Measurements from ENCODE around the gene PTPRT.

PTPRT gene

DNA sequence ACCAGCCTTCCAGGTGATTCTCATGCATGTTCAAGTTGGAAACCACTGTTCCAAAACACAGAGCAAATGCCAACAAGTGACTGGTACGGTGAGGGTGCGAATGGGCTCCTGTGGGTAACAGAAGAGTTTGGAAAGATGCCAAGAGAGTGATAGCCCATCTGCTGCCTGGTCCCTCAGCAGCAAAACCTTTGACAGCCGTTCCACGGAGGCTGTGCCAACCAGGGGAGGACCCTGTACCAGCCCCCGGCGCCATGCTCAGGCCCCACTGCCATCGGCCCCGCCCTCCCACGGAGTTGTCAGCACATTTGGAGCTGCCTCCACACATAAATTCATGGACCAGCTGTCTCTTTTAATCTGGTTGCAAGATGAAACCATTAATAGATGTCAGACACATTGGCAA lies 4.4 kb upstream of the PTPRT start:
- no peak overlapping the region for H2AFZ ChIP-seq (ENCODE audit: low read depth, low read length)
- H3K4me1 ChIP-seq (ENCODE audit: insufficient read depth, low read length), result no peaks in the 10 kb centered on the region
- H3K27me3 ChIP-seq (ENCODE audit: insufficient read depth, low read length), result peaks cover 39% of the 10 kb centered on the region
- no peaks in the 10 kb centered on the region for H3K36me3 ChIP-seq (ENCODE audit: insufficient read depth, low read length)
- no peaks in the 10 kb centered on the region for H3K9me3 ChIP-seq (ENCODE audit: low read length)
- H3K4me3 ChIP-seq (ENCODE audit: low read length), result no peak overlapping the region

DNA sequence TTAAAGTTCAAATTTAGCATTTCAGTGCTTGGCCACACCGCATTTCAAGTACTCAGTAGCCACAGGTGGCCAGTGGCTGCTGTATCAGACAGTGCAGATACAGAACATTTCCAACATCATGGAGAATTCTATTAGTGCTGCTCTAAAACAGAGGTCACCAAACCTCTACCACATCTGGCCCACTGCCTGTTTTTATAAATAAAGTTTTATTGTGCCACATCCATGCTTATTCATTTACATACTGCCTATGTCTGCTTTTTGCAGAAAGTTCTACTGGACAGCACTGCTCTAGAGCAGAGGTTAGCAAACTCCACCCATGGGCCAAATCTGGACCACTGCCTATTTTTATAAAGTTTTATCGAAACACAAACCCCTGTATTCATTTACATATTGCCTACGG lies 3.7 kb upstream of the PTPRT start:
- Histone ChIP-seq H3K36me3 (ENCODE audit: insufficient read depth, low read length) (no peaks in the 10 kb centered on the region), H3K9me3 (ENCODE audit: low read length) (no peaks in the 10 kb centered on the region), H3K27me3 (ENCODE audit: insufficient read depth, low read length) (peaks cover 42% of the 10 kb centered on the region), H3K4me1 (ENCODE audit: insufficient read depth, low read length) (no peaks in the 10 kb centered on the region), H2AFZ (ENCODE audit: low read depth, low read length) (no peak overlapping the region), H3K4me3 (ENCODE audit: low read length) (no peak overlapping the region)

DNA sequence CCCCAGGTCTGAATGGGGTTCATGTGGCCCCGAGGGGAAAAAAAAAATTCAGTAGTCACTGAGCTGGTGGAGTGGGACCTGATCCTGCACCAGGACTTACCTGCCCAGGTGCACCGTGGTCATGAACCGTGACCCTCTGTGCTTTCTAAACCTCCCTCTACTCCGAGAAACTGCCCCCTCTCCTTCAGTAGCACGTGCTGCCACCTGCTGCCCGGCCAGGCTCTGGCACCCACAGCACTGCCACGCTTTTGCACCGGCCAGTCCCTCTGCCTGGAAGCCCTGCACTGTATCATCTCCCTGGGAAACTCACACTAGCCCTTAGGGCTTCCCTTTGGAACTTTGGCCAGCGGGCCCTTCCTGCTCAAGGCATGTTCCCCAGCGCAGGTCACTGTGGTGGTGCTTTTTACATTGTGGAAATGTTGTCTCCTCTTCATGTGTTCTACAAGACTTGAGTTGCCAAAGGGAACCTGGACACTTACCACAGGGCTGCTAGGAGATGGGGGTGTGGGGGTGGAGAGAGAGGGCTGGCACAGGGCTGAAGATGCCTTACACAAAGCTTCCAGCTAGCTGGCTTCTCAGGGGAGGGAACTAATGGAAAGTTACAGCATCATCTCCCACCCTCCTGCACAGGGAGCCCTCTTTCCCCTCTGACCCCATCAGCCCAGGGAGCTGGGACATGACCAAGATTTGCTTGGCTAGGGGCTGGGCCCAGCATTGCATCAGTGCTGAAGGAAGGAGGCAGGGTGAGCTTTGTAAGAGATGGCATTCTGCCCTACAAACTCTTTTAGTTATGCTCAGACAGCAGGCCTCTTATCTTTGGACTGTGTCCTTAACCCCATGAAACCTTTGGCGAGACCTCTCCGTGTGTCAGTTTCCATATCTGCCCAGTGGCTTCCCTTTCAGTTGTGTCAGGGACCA lies 2.5 kb upstream of the PTPRT start:
- no peaks in the 10 kb centered on the region for H3K9me3 ChIP-seq (ENCODE audit: low read length)
- H2AFZ ChIP-seq (ENCODE audit: low read depth, low read length), result no peak overlapping the region
- no peak overlapping the region for H3K4me3 ChIP-seq (ENCODE audit: low read length)
- H3K27me3 ChIP-seq (ENCODE audit: insufficient read depth, low read length), result peaks cover 49% of the 10 kb centered on the region
- no peaks in the 10 kb centered on the region for H3K36me3 ChIP-seq (ENCODE audit: insufficient read depth, low read length)
- H3K4me1 ChIP-seq (ENCODE audit: insufficient read depth, low read length), result no peaks in the 10 kb centered on the region

DNA sequence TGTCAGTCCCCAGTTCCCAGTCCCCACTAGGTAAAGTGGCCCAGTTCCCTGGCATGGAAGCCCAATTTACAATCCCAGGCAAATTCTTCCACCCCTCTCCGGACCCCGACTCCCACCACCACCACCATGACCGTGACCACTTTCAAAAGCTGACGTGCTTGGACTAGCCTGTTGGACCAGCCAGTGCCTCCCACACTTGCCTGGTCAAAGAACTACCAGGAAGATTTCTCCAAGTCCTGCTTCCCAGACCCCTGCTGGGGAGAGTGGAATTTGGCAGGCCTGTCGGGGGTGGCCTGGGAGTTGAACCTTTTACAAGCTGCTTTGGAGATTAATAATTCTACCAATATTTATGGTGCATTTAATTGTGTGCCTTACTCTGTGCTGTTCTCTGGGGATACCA lies 1.4 kb upstream of the PTPRT start:
- no peaks in the 10 kb centered on the region for H3K36me3 ChIP-seq (ENCODE audit: insufficient read depth, low read length)
- no peaks in the 10 kb centered on the region for H3K9me3 ChIP-seq (ENCODE audit: low read length)
- H2AFZ ChIP-seq (ENCODE audit: low read depth, low read length), result no peak overlapping the region
- no peak overlapping the region for H3K4me3 ChIP-seq (ENCODE audit: low read length)
- peaks cover 56% of the 10 kb centered on the region for H3K27me3 ChIP-seq (ENCODE audit: insufficient read depth, low read length)
- H3K4me1 ChIP-seq (ENCODE audit: insufficient read depth, low read length), result no peaks in the 10 kb centered on the region

DNA sequence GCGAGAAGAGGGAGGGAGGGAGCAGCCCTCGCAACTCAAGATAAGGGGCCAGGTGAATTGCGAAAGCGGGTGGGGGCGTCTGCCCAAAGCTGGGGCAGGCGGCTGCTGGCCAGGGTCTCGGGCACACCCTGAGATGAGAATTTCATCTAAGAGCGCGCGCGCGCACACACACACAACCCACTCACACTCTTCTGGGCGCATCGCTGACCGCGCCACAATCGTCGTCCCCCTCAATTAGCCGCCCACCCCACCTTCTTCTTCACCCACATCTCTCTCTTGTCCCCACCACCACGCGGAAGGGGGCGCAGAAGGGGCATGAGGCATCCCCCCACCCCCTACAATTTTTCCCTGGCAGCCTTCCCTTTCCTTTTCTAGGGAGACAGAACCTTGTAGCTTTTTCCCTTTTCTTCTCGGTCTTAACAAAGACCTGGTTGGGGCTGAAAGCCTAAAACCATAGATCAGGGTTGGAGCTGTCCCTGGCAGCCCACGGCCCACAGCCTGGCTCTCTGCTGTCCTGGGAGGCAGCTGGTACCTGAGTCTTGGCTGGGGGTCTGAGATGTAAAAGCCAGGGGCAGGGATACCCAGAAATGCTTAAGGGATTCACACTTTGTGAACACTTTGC lies 737 bp upstream of the PTPRT start:
- peaks cover 54% of the 10 kb centered on the region for H3K27me3 ChIP-seq (ENCODE audit: insufficient read depth, low read length)
- no peaks in the 10 kb centered on the region for H3K9me3 ChIP-seq (ENCODE audit: low read length)
- no peak overlapping the region for H2AFZ ChIP-seq (ENCODE audit: low read depth, low read length)
- H3K36me3 ChIP-seq (ENCODE audit: insufficient read depth, low read length), result no peaks in the 10 kb centered on the region
- H3K4me3 ChIP-seq (ENCODE audit: low read length), result no peak overlapping the region
- H3K4me1 ChIP-seq (ENCODE audit: insufficient read depth, low read length), result no peaks in the 10 kb centered on the region

DNA sequence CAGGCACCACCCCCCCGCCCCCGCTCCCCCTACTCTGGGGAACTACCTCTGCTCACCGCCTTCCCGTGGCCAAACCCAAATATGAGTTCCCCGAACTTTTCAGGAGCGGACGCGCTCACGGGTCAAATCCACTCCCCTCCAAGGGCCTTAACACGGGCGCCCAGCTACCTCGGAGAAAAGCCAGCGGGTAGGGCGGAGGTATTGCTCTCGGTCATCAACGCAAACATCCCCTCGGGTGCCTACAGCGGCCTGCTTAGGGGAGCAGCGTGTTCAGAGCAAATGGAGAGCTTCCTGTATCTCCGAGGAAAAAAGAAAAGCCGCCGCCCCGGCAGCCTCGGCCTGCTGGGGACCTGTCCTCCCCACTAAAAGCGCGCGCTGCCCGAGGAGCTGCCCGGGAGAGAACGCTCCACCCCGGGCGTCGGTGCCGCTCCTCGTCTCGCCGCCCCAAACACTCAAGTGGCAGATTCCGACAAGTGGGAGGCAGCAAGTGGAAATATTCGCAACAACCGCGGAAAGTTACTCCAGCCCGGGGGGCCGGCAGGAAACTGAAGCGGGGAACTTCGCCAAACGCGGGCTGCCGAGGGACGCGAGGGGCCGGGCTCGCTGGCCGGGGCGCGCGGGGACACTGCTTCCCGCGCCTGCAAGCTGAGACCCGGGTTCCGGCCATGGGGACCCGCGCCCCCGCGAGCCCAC lies 699 bp downstream of the PTPRT start:
- Histone ChIP-seq H3K27me3 (ENCODE audit: insufficient read depth, low read length) (peaks cover 52% of the 10 kb centered on the region), H3K9me3 (ENCODE audit: low read length) (no peaks in the 10 kb centered on the region), H3K36me3 (ENCODE audit: insufficient read depth, low read length) (no peaks in the 10 kb centered on the region), H3K4me3 (ENCODE audit: low read length) (no peak overlapping the region), H2AFZ (ENCODE audit: low read depth, low read length) (no peak overlapping the region), H3K4me1 (ENCODE audit: insufficient read depth, low read length) (no peaks in the 10 kb centered on the region)

DNA sequence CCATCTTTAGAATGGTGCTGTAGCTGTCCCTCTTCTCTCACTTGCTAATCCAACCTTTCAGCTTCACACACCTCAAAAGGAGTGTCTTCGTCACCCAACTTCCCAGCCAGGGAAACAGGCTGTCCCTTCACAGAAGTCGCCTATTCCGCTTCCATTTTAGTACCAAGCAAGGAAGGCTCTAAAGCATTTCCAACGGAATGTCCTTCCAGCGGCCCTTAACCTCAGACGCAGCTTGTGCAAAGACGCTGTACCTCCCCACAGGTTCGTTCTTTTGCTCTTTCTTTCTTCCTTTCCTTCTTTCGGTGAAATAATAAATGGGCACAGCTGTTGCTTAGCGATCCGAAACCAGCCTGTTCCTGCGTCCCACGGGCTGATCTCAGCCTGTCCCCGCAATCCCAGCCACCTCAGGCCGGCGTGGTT lies 1.5 kb downstream of the PTPRT start:
- H3K4me1 ChIP-seq (ENCODE audit: insufficient read depth, low read length), result no peaks in the 10 kb centered on the region
- no peaks in the 10 kb centered on the region for H3K36me3 ChIP-seq (ENCODE audit: insufficient read depth, low read length)
- no peak overlapping the region for H3K4me3 ChIP-seq (ENCODE audit: low read length)
- H2AFZ ChIP-seq (ENCODE audit: low read depth, low read length), result no peak overlapping the region
- peaks cover 49% of the 10 kb centered on the region for H3K27me3 ChIP-seq (ENCODE audit: insufficient read depth, low read length)
- H3K9me3 ChIP-seq (ENCODE audit: low read length), result no peaks in the 10 kb centered on the region

DNA sequence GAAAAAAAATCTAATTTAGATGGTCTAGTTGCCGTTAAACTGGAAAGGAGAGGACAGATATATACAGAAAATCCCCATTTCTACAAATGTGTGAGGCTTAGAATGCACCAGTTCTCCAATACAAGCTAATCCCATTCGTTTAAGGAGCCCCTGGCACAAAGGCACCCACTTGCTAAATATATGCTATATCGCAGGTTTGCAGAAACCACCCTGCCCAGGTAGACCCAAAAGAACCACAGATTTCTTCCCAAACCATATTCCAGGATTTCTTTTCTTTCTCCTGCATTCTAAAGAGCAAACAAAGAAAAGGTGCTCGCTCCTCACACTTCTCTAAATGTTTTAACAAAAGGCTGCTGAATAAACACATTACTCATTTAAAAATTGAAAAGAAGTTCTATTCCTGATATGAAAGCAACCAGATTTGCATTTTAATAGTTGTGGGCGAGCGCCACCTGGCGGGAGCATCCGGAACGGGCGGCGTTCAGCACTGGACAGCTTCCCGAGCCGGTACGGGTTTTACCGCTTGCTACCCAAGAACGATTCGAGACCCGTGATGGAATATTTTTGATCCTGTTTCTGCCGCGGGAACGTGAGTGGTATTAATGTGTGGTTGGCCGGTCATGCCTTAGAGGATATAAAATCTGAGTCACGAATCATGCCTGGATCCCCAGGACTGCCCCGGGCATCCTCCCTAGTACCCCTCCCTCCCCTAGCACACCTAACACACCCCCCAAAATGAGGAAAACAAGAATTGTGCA lies 2.1 kb downstream of the PTPRT start:
- no peaks in the 10 kb centered on the region for H3K36me3 ChIP-seq (ENCODE audit: insufficient read depth, low read length)
- peaks cover 46% of the 10 kb centered on the region for H3K27me3 ChIP-seq (ENCODE audit: insufficient read depth, low read length)
- H2AFZ ChIP-seq (ENCODE audit: low read depth, low read length), result no peak overlapping the region
- no peak overlapping the region for H3K4me3 ChIP-seq (ENCODE audit: low read length)
- H3K4me1 ChIP-seq (ENCODE audit: insufficient read depth, low read length), result no peaks in the 10 kb centered on the region
- no peaks in the 10 kb centered on the region for H3K9me3 ChIP-seq (ENCODE audit: low read length)

DNA sequence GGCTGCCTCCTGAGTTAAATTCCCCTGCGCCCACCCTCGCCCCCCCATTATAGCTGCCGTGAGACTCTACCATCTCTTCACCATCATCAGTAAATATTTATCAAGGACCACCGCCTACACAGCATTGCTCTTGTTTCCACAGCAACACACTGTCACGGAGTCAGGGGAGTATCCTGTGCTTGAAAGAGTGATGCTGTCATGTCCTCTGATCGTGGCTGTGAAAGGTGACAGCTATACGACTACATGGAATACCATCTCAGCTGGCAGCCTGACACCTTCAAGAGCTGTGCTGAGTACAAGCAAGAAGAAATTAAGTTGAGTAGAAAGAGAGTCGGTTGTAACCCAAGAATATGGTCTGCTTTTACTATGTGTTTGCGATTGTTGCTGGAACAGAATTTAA lies 3.4 kb downstream of the PTPRT start:
- H3K4me3 ChIP-seq (ENCODE audit: low read length), result no peak overlapping the region
- H3K36me3 ChIP-seq (ENCODE audit: insufficient read depth, low read length), result no peaks in the 10 kb centered on the region
- H3K9me3 ChIP-seq (ENCODE audit: low read length), result no peaks in the 10 kb centered on the region
- H3K27me3 ChIP-seq (ENCODE audit: insufficient read depth, low read length), result peaks cover 35% of the 10 kb centered on the region
- no peaks in the 10 kb centered on the region for H3K4me1 ChIP-seq (ENCODE audit: insufficient read depth, low read length)
- H2AFZ ChIP-seq (ENCODE audit: low read depth, low read length), result no peak overlapping the region

DNA sequence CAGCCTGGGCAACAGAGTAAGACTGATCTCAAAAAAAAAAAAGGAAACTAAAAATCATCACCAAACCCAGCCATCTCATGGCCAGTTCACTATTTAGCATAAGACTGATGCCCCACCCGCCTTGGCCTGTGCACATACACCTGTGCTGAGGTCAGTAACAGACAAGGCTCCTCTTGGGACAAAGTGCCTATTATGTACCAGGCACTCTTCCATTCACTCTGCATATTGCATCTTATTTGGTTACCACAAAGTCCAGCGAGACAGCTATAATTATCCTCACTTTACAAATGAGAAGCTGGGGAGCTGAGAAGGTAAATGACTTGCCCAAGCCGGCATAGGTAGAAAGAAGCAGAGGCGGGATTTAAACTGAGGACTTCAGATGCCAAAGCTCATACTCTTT lies 3.8 kb downstream of the PTPRT start:
- H3K27me3 ChIP-seq (ENCODE audit: insufficient read depth, low read length), result peaks cover 31% of the 10 kb centered on the region
- H3K4me3 ChIP-seq (ENCODE audit: low read length), result no peak overlapping the region
- H3K4me1 ChIP-seq (ENCODE audit: insufficient read depth, low read length), result no peaks in the 10 kb centered on the region
- H3K36me3 ChIP-seq (ENCODE audit: insufficient read depth, low read length), result no peaks in the 10 kb centered on the region
- H2AFZ ChIP-seq (ENCODE audit: low read depth, low read length), result no peak overlapping the region
- H3K9me3 ChIP-seq (ENCODE audit: low read length), result no peaks in the 10 kb centered on the region

DNA sequence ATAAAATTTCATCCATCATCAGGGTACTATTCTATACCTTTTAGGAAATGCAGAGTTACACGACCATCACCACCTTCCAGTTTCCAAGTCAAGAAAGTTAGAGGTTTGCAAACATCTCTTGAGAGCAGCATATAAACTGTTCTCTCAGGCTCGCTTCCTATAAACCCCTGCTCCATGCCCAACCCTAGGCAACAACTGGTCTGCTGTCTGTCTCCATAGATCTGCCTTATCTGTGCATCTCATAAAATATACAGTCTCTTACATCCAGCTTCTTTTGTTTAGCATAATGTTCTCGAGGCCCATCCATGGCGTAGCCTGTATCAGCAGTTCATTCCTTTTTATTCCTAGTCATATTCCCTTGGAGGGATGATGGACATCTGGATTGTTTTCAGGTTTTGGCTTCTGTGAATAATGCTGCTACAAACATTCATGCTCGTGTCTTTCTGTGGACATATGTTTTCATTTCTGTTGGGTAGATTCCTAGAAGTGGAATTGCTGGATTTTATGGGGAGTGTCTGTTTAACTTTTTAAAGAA lies 6.1 kb downstream of the PTPRT start:
- Histone ChIP-seq H3K36me3 (ENCODE audit: insufficient read depth, low read length) (no peaks in the 10 kb centered on the region), H3K4me3 (ENCODE audit: low read length) (no peak overlapping the region), H3K9me3 (ENCODE audit: low read length) (no peaks in the 10 kb centered on the region), H2AFZ (ENCODE audit: low read depth, low read length) (no peak overlapping the region), H3K4me1 (ENCODE audit: insufficient read depth, low read length) (no peaks in the 10 kb centered on the region), H3K27me3 (ENCODE audit: insufficient read depth, low read length) (peaks cover 15% of the 10 kb centered on the region)

DNA sequence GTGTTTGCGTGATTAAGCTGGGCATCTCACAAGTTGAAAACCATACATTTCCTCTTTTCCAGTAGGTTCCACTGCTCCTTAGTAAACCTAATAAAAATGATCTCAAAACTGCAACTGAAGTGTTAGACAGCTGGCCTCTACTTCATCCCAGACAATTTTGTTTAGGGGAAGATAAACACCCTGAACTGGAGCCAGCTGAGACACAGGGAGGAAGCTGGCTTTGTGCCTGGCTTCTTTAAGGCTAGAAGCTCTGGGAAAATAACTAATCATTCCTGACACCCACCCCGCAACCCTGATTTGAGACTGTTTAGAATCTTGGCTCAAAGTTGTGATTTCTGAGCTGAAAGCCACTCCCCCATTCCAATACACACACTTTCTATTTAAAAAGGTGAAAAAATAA lies 11.6 kb downstream of the PTPRT start:
- Histone ChIP-seq H3K4me1 (ENCODE audit: insufficient read depth, low read length) (no peaks in the 10 kb centered on the region), H2AFZ (ENCODE audit: low read depth, low read length) (no peak overlapping the region), H3K27me3 (ENCODE audit: insufficient read depth, low read length) (no peaks in the 10 kb centered on the region), H3K4me3 (ENCODE audit: low read length) (no peak overlapping the region), H3K36me3 (ENCODE audit: insufficient read depth, low read length) (no peaks in the 10 kb centered on the region), H3K9me3 (ENCODE audit: low read length) (no peaks in the 10 kb centered on the region)

Measured in neuron (in vitro differentiated cells).